Measurements from ENCODE around the gene NKAIN1. TPM values are rescaled to one million over a fixed set of nuclear protein-coding genes. Genes with fewer than 3 reads are reported as not detected.
"Not testable (repeated sequence)": the region's sequence is repeated elsewhere in the genome, so short reads cannot be mapped to it uniquely, and the experiment has no call there.

The NKAIN1 gene
- total and polyA plus RNA-seq, 10 donors, result 0.08 TPM; not detected in 9

DNA sequence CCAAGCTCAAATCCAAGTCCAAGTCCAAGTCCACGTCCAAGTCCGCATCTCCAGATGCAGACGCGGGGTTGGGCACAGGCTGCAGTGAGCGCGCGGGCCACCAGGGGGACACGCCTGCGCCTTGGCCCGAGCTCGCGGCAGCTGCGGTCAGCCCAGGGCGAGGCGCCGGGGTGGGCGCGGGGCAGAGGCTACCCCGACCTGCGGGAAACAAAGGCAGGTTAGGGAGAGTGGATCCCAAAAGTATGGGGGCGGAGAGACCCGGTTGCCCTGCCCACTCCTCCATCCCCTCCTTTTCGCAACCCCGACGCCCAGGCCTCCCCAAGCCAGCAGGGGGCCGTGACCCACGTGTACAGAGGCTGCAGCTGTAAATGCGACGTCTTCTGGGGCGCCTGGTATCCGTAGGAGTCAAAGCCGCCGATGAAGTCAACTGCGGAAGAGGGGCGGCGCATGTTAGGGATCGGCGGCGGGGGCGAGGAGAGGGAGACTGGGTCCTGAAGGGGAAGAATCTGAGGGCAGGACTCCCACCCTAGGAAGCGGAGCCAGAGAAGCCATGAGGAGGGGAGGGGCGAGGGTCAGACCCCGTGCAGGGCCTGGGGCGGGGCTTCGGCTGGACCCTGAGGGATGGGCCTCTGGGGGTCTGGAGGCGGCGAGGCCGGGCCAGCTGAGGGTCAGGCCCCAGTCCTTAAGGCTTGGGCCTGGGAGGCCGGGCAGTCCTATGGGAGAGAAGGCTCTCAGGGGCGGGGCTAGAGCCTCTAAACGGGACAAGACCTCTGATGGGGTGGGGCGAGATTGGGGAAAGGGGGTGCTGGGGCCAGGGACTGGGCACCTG lies 58.0 kb downstream of the NKAIN1 start:
- TF ChIP-seq POLR2A (IDR thresholded peaks at IDR 0.05), result no peak
- TF ChIP-seq POLR2AphosphoS5 (IDR thresholded peaks at IDR 0.05), result peak in 1 of 3 donors; percentile 19
- TF ChIP-seq, protein P1, sequence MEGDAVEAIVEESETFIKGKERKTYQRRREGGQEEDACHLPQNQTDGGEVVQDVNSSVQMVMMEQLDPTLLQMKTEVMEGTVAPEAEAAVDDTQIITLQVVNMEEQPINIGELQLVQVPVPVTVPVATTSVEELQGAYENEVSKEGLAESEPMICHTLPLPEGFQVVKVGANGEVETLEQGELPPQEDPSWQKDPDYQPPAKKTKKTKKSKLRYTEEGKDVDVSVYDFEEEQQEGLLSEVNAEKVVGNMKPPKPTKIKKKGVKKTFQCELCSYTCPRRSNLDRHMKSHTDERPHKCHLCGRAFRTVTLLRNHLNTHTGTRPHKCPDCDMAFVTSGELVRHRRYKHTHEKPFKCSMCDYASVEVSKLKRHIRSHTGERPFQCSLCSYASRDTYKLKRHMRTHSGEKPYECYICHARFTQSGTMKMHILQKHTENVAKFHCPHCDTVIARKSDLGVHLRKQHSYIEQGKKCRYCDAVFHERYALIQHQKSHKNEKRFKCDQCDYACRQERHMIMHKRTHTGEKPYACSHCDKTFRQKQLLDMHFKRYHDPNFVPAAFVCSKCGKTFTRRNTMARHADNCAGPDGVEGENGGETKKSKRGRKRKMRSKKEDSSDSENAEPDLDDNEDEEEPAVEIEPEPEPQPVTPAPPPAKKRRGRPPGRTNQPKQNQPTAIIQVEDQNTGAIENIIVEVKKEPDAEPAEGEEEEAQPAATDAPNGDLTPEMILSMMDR (IDR thresholded peaks at IDR 0.05 in 8 of 11, conservative IDR thresholded peaks at IDR 0.05 in 3 of 11), result peak; percentile 14 to 83 (median 65)
- Histone ChIP-seq H3K4me1 (peaks cover 6 to 17% (median 15%) of the 10 kb centered on the region in 6 donors), H3K36me3 (no peaks in the 10 kb centered on the region), H3K4me3 (peak overlapping the region in 1 of 8 donors; percentile 50), H3K27me3 (replicated peaks in 1 of 7) (peaks cover 0 to 72% (median 22%) of the 10 kb centered on the region in 7 donors), H3K9me3 (no peaks in the 10 kb centered on the region), H3K27ac (no peak overlapping the region)
- 3 to 17% (median 7%) methylated on average over 44 to 52 of the region's 52 CpGs for WGBS, 5 donors
- DNase-seq, result peak; percentile 81
- intact Hi-C loops (cut with DNase I; ENCODE audit: low total_unique reads), result loop anchor here (5.0 to 10.0 kb wide), 2 partner anchors 241 to 363 kb away; no protein-coding TSS in a partner anchor

DNA sequence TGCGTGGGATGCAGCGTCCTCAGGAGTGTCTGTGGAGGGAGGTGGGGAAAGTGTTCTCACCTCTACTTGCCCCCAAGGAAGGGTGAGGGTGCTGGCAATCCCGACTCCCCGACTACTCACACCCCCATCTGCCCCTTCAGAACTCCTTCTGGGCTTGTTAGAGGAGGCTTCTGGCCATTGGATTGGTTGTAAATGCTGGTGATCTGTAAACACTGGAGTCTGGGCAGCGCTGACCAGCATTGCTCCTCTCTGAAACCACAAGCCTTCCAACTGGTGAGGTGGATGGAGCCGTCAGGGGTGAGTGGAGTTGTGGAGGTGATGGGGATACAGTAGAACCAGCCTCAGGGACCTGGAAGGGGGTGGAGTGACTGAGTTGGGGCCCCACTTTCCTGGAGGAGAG lies 59.3 kb downstream of the NKAIN1 start:
- no peaks in the 10 kb centered on the region for H3K36me3 ChIP-seq
- intact Hi-C loops (cut with DNase I; ENCODE audit: low total_unique reads), result loop anchor here (5.0 to 10.0 kb wide), 2 partner anchors 242 to 364 kb away; no protein-coding TSS in a partner anchor
- DNase-seq, result no peak
- 74 to 92% (median 85%) methylated on average over 6 of the region's 6 CpGs for WGBS, 5 donors
- TF ChIP-seq, protein P1 (IDR thresholded peaks at IDR 0.05 in 8 of 11, conservative IDR thresholded peaks at IDR 0.05 in 3 of 11), result no peak
- TF ChIP-seq POLR2A (IDR thresholded peaks at IDR 0.05) (no peak), POLR2AphosphoS5 (IDR thresholded peaks at IDR 0.05) (no peak)
- H3K9me3 ChIP-seq, result peaks cover 0 to 10% (median 0%) of the 10 kb centered on the region in 8 donors
- peaks cover 6 to 17% (median 15%) of the 10 kb centered on the region in 6 donors for H3K4me1 ChIP-seq
- peaks cover 0 to 67% (median 22%) of the 10 kb centered on the region in 7 donors for H3K27me3 ChIP-seq (replicated peaks in 1 of 7)
- no peak overlapping the region for H3K27ac ChIP-seq
- H3K4me3 ChIP-seq, result no peak overlapping the region

DNA sequence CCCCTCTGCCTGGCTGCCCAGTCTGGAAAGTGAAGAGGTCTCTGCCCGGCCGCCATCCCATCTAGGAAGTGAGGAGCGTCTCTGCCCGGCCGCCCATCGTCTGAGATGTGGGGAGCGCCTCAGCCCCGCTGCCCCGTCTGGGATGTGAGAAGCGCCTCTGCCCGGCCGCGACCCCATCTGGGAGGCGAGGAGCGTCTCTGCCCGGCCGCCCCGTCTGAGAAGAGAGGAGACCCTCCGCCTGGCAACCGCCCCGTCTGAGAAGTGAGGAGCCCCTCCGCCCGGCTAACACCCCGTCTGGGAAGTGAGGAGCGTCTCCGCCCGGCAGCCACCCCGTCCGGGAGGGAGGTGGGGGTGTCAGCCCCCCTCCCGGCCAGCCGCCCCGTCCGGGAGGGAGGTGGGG lies 63.4 kb downstream of the NKAIN1 start:
- H3K9me3 ChIP-seq; intact Hi-C loops (cut with DNase I; ENCODE audit: low total_unique reads); H3K4me3 ChIP-seq; H3K4me1 ChIP-seq; DNase-seq; H3K36me3 ChIP-seq; H3K27ac ChIP-seq: not testable (repeated sequence)
- peaks cover 0 to 37% (median 5%) of the 10 kb centered on the region in 7 donors for H3K27me3 ChIP-seq (replicated peaks in 1 of 7)
- WGBS, 5 donors, result 92 to 97% (median 94%) methylated on average over 17 to 33 of the region's 33 CpGs

DNA sequence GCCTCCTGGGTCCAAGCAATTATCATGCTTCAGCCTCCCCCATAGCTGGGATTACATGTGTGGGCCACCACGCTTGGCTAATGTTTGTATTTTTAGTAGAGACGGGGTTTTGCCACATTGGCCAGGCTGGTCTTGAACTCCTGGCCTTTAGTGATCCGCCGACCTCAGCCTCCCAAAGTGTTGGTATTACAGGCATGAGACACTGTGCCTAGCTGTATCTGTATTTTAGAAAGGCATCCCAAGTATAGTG lies 69.3 kb downstream of the NKAIN1 start:
- peak overlapping the region in 1 of 8 donors; percentile 9 for H3K27ac ChIP-seq
- TF ChIP-seq, protein P1 (IDR thresholded peaks at IDR 0.05 in 8 of 11, conservative IDR thresholded peaks at IDR 0.05 in 3 of 11), result no peak
- TF ChIP-seq POLR2A (IDR thresholded peaks at IDR 0.05) (no peak), POLR2AphosphoS5 (IDR thresholded peaks at IDR 0.05) (no peak)

More for the DNA sequence above, 69.3 kb downstream of the NKAIN1 start:
- WGBS, 5 donors, result 94 to 99% (median 96%) methylated on average over 4 of the region's 4 CpGs
- peaks cover 0 to 4% (median 0%) of the 10 kb centered on the region in 6 donors for H3K4me1 ChIP-seq
- peaks cover 0 to 1% (median 0%) of the 10 kb centered on the region in 8 donors for H3K9me3 ChIP-seq
- no peak for DNase-seq
- no peaks in the 10 kb centered on the region for H3K36me3 ChIP-seq
- no peak overlapping the region for H3K4me3 ChIP-seq
- no peaks in the 10 kb centered on the region for H3K27me3 ChIP-seq (replicated peaks in 1 of 7)
- intact Hi-C loops (cut with DNase I; ENCODE audit: low total_unique reads), result no loop called here
